ENCODE results near the gene RBPJ. TPM values are rescaled to one million over a fixed set of nuclear protein-coding genes. Genes with fewer than 3 reads are reported as not detected.

Gene RBPJ
- polyA plus RNA-seq, 3 donors = 70.1 to 80.4 (median 74.2) TPM

DNA sequence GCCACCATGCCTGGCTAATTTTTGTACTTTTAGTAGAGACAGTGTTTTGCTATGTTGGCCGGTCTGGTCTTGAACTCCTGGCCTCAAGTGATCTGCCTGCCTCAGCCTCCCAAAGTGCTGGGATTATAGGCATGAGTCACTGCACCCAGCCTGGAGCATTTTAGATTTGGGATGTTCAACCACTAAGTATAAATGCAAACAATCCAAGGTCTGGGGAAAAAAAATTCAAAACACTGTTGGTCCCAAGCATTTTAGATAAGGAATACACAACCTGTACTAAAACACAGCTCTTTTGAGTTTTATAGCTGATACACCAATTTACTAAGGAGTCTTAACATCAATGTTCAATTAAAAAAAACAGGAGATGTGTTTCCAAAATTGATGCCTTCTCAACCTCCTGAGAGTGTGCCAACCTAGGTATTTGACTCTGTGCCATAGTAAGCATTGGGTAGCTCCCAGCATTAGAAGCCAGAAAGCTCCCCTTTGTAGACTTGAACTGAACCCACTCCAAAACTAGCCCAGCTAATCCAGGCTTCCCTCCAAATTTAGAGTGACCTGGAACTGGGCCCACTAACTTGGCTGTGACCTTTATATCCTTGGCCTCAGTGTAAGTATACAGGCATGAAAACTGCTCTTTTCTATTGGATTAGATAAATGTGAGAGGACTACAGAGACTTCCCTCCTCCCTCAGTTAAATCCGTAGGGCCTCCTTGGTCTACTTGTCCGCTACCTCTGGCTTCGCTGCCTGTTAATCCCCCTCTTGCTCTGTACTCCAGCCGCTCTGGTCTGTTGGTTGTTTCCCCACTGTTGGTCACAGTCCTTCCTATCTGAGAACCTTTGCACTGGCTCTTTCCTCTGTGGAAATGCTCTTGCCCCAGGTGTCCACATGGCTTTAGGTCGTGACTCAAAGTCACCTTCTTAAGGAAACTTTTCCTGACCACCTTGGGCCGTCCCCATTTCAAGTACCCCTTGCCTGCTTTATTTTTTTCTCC, 91.9 kb downstream of the RBPJ start:
- no peak for DNase-seq (ENCODE audit: low read depth in 3 of 3, low spot score in 2 of 3)

DNA sequence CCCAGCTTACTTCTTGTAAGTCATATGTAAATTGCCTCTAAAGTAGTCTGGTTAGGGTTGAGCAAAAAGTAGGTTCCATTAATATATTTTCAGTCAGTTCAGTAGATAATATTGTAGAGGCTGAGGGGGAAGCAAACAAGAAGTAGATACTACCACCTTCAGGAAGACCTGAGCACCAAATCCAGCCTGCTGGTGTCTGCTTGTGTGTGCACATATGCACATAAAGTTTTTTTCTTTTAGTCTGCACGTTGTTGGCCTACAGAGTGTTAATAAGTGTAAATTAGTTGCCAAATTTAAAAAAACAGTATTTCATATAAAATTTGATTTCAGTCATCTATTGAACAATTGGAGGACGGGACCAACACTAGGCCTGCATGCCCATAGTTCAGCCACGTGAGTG, 92.8 kb downstream of the RBPJ start:
- no peak for DNase-seq (ENCODE audit: low read depth in 3 of 3, low spot score in 2 of 3)

DNA sequence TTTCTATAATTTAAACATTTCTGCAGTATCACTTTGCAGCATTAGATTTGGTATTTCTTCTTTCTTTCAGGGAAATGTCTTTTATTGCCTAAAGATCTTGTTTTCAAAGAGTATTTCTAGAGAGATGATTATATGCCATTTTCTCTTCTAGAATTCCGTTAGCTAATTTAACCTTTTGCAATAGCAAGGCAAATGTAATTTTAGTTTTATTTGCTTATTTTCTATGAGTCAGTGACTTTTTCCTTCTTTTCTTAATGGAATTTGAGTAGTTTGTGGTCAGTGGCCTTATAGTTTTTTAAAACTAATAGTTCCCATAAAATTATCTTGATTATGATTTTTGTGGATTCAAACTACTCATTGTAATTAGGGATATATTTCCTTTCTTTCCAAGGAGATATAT, 97.3 kb downstream of the RBPJ start:
- DNase-seq (ENCODE audit: low read depth in 3 of 3, low spot score in 2 of 3) = no peak

DNA sequence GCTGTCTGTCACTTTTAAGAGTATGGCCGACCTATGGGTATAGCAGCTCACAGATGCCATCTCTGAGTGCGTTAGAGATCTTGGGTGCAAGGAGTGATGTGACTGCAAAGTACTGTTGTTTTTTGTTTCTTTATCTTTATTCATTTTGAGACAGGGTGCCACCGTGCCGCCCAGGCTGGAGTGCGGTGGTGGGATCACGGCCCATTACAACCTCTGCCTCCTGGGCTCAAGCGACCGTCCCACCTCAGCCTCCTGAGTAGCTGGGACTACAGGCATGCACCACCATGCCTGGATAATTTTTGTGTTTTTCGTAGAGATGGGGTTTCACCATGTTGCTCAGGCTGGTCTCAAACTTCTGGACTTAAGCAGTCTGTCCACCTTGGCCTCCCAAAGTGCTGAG, 98.0 kb downstream of the RBPJ start:
- no peak for DNase-seq (ENCODE audit: low read depth in 3 of 3, low spot score in 2 of 3)

DNA sequence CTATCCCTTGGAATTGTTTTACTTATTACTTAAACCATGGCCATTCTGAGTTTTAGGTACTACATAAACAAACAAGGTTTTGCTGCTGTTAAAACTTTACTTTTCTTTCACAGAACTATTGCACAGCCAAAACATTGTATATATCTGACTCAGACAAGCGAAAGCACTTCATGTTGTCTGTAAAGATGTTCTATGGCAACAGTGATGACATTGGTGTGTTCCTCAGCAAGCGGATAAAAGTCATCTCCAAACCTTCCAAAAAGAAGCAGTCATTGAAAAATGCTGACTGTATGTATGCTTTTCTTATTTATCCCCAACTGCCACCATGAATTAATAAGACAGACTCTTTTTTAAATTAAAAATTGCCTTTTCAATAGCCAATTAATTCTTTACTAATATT, 99.6 kb downstream of the RBPJ start:
- no peak for DNase-seq (ENCODE audit: low read depth in 3 of 3, low spot score in 2 of 3)

DNA sequence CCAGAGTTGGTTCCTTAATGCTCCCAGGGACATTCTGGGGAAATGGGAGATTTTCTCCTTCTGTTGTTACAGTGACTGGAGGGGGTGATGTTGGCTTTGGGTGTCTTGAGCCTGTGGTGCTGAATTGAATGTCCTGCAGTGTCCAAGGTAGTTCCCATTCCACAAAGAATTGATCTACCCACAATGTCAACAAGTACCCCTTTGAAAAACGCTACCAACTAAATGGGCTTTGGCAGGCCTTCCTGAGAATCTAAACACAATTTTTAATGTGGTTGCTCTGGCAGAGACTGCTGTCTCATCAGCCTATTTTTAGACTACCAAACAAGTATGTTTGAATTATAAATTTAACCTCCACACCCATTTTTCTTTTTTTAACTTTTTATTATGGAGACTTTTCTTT, 100.1 kb downstream of the RBPJ start:
- no peak for DNase-seq (ENCODE audit: low read depth in 3 of 3, low spot score in 2 of 3)

DNA sequence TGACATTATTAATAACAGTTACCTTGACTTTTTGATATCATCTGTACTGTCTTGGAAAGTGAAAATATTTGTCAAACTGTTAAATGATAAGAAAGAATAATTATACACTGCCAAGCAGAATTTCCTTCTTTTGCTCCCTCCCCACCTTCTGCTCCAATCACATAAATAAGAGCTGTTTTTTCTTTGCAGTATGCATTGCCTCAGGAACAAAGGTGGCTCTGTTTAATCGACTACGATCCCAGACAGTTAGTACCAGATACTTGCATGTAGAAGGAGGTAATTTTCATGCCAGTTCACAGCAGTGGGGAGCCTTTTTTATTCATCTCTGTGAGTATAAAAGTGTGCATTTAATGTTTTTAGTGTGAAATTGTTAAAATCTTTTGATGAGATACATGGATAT, 103.3 kb downstream of the RBPJ start:
- no peak for DNase-seq (ENCODE audit: low read depth in 3 of 3, low spot score in 2 of 3)

DNA sequence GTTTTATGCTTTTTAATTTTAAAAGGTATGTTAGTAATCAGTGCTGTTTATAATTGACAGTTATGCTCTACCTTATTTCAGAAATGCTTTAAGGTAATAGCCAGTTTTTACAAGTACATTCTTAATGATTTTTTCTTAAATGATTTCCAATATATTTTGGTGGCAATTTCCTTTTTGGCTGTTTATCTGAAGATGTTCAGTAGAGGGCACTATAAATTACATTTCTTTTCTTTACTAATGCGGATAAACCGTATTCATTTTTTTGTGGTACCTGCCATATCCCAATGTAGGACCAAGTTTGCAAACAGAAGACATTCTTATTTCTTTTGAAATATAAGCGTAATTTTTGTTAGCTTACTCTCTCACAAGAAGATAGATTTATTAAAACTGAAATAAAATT, 104.0 kb downstream of the RBPJ start:
- DNase-seq (ENCODE audit: low read depth in 3 of 3, low spot score in 2 of 3) = no peak

DNA sequence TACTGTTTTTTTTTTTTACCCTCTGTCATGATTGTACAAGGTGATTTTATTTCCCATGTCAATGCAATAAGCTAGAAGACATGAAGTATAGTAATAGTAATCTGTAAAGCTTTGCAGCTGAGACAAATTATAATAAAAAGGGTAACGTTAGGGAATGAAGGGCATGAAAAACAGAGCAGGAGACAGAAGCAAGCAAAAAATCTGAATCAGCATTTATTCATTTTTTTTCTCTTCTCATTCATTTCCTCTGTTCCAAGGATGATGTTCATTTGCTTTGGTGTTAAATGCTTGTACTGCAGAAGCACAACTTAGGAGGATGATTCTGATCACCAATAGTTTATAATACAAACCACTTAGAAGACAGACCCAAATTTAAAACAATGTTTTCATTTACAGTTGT, 105.1 kb downstream of the RBPJ start:
- no peak for DNase-seq (ENCODE audit: low read depth in 3 of 3, low spot score in 2 of 3)

DNA sequence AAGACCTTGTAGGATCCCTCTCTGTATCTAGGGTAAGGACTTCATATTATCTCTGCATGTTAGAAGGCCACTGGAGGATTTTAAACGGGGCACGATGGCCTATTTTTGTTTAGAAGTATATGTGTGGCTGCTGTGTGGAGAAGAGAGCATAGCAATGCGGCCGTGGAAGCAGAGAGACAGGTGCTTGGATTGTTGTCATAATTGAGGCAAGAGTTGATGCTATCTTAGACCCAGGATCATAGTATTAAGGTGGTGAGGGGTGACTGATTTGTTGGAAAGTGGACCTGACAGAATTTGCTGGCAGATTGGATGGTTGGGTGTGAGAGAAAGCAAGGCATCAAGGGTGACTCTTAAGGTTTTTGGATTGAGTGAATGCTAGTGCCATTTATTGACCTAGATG, 106.1 kb downstream of the RBPJ start:
- DNase-seq (ENCODE audit: low read depth in 3 of 3, low spot score in 2 of 3) = no peak

DNA sequence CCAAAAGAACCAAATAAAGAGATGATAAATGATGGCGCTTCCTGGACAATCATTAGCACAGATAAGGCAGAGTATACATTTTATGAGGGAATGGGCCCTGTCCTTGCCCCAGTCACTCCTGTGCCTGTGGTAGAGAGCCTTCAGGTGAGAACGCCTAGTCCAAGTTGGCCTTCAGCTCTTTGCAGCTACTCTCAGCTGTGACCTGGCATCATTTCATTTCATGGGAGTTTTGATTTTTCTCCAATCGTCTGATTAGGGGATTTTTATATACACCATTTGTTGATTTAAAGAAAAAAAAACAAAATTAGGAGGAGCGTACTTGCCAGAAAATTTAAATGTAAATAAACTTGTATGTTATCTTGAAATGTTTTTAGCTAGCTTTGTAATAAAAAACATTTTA, 109.1 kb downstream of the RBPJ start:
- DNase-seq (ENCODE audit: low read depth in 3 of 3, low spot score in 2 of 3) = no peak

DNA sequence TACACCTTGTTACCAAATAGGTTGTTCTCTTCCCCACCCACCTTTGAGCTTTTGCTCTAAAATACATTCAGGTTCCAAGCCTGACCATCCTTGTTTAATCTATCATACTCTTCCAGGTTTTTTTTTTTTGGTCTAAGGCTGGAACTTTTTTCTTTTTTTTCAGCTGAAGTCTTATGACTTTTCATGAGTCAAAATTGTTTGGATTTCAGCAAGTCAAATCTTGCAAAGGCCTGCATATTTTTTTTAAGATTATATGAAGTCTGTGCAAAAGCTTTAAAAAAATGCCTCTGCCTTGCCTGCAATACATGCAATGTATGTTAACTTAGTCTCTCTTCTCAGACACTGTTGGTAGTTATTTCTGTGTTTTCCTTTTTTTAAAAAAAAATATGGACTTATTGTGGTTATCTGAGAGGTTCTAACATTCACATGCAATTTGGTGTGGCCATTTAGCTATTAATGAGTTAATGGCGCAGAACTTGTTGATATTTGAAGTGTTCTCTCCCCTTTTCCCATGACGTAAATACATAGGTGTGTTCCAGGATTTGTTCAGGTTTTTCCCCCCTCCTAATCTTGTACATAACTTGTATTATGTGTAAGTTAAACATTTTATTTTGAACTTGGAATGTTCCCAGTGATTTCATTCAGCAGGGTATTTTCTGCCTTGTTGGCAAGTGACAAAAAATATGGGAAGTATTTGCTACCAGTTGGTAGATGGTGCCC, 110.8 kb downstream of the RBPJ start:
- DNase-seq (ENCODE audit: low read depth in 3 of 3, low spot score in 2 of 3) = no peak

DNA sequence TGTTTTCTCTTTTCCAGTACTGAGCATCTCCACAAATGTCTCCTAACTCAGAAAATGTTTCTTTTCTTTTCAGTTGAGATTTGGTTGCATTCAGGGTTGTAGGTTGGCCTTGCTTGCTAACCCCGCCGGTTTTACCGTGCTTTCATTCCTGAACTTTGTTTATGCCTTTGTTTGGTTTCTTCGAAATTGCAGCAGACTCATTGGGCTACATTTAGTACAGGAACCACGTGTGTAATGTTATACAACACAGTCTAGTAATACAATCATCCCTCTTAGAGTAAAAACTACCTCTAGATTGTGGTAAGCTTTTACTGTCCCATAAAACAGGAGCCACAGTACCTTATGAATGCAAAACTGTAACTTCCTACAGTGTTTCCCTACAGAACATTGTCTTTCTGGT, 111.6 kb downstream of the RBPJ start:
- no peak for DNase-seq (ENCODE audit: low read depth in 3 of 3, low spot score in 2 of 3)

DNA sequence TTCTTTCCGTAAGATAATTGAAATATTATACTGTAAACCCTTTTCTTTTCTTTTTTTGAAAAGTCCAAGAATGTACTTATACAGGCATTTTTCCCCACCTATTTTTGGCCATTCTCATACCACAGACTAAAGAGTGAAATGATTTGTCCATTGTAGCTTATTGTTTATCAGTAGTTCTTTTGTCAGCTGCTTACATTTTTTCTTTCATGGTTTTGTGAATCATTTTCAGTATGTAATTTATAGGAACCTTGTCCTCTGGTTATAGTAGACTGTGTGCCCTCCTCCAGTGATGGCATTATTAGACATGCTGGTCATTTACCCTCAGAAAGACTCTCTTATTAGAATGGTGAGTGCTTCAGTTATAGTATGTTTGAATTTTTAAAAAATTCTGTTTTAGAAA, 112.7 kb downstream of the RBPJ start:
- no peak for DNase-seq (ENCODE audit: low read depth in 3 of 3, low spot score in 2 of 3)

DNA sequence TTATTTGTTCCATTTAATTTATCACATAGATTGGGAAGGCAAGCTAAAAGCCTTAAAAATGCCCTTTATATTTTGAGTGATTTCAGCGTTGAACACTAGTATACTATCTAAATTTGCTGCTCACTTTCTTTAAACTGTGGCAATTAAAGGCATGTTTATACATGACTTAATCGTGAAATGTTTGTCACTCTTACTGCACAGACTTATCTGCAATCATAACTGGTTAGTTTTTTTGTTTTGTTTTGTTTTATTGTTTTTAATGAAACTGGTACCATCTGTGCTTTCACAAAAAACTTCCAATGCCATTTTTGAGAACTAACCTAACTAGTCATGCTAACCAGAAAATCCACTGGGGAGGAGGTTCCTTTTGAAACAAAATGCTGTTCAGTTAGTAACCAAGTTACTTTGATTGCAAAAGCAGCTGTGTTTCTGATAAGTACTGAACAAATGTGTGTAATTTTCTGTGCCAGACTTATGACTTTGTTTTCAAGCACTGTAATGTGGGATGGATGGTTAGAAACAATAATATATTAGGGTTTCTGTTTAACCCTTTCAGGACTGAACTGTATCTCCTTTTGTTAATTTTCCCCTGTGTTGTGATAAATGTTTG, 113.3 kb downstream of the RBPJ start:
- no peak for DNase-seq (ENCODE audit: low read depth in 3 of 3, low spot score in 2 of 3)

DNA sequence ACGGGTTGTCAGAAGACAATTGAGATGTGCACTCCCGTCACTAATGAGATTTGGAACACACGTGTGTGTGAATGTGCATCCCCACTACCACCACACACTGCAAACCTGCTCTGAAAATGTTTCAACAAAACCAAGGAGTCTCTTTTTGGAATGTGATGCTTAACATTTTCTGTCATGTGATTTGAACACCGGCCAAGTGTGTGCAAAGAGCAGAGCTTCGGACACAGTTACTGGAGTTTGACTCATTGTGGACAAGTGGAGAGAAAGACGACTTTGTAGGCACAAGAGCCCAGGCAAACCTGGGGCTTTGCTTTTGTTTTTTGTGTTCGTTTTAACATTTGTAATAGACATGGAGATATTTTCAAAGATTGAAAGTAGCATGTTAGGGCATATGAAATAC, 120.3 kb downstream of the RBPJ start:
- DNase-seq (ENCODE audit: low read depth in 3 of 3, low spot score in 2 of 3) = no peak

DNA sequence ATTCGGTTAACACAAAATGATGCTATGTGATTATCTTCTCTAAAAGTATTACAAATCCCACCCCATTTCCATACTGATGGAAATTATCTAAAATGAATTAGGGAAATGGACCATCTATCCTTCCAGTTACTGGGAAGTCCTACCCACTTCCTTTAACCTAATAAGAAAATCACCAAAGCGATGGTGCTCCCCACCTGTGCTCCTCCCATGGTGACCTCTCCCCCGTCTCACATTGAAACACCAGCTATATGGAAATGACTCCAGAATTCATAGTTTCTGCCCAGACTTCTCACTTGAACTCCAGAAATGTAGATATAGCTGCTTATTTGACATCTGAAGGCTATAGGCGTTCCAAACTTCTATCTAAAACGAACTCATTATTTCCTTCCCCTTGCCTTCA, 121.0 kb downstream of the RBPJ start:
- DNase-seq (ENCODE audit: low read depth in 3 of 3, low spot score in 2 of 3) = no peak

DNA sequence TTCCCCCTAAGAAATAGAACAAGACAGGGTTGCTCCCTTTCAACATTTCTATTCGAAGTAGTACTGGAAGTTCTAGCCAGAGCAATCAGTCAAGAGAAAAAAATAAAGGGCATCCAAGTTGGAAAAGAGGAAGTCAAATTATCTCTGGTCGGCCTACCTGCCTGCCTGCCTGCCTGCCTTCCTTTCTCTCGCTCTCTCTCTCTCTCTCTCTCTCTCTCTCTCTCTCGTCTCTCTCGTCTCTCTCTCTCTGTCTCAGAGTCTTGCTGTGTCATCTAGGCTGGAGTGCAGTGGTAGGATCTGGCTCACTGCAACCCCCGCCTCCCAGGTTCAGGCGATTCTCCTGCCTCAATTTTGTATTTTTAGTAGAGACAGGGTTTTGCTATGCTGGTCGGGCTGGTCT, 126.6 kb downstream of the RBPJ start:
- no peak for DNase-seq (ENCODE audit: low read depth in 3 of 3, low spot score in 2 of 3)

DNA sequence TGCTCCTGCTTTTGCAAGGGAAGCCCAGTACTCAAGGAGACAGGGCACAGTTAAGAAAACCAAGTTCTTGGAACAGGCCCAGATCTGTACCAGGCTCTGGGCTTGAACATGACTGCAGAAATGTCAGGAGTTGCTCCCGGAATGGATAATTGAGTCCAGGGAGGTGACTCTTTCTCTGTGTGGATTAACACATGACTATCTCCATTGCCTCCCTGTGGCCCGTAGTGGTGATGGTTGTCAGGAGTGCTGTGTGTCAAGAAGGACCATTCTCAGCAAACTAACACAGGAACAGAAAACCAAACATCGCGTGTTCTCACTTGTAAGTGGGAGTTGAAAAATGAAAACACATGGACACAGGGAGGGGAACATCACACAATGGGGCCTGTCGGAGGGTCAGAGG, 129.6 kb downstream of the RBPJ start:
- no peak for DNase-seq (ENCODE audit: low read depth in 3 of 3, low spot score in 2 of 3)

DNA sequence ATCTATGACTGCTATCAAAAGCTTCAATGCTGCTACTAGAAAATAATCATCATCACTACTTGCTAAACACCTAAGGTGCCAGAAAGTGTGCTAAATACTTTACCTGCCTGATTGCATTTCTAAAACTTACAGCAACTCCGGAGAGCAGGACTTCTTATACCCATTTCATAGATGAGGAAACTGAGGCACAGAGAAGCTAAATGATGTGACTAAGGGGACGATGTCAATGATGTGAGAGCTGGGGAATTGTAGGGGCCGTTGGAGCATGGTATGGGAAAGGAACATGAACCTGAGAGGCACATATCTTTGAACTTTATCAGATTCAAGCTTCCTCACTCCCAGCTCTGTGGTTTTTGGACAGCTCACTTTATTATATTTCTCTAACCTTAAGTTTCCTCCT, 130.8 kb downstream of the RBPJ start:
- DNase-seq (ENCODE audit: low read depth in 3 of 3, low spot score in 2 of 3) = no peak

Measured in right renal cortex interstitium (tissue), 3 donors.